ENCODE measurements around the gene MITF.

DNA sequence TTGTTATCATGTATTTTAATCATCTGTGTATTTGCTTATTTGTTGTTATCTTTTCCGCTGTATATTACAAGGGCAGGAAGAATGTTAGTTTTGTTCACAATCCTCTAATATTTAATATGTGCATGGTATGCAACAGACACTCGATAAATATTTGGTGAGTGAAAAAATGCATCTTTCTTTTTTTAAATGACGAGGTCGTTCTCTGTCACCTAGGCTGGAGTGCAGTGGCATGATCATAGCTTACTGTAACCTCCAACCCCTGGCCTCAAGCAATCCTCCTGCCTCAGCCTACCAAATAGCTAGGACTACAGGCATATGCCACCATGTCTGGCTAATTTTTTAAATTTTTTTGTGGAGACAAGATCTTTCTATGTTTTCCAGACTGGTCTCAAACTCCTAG, 66.2 kb downstream of the MITF start:
- no peak for TF ChIP-seq CTCF (IDR thresholded peaks at IDR 0.05; ENCODE audit: low read depth, low read length, poor library complexity, severe bottlenecking)
- no peak for TF ChIP-seq EZH2phosphoT487 (IDR thresholded peaks at IDR 0.05; ENCODE audit: borderline replicate concordance, low read length)
